ENCODE measurements around the gene EPN1.

EPN1 gene

DNA sequence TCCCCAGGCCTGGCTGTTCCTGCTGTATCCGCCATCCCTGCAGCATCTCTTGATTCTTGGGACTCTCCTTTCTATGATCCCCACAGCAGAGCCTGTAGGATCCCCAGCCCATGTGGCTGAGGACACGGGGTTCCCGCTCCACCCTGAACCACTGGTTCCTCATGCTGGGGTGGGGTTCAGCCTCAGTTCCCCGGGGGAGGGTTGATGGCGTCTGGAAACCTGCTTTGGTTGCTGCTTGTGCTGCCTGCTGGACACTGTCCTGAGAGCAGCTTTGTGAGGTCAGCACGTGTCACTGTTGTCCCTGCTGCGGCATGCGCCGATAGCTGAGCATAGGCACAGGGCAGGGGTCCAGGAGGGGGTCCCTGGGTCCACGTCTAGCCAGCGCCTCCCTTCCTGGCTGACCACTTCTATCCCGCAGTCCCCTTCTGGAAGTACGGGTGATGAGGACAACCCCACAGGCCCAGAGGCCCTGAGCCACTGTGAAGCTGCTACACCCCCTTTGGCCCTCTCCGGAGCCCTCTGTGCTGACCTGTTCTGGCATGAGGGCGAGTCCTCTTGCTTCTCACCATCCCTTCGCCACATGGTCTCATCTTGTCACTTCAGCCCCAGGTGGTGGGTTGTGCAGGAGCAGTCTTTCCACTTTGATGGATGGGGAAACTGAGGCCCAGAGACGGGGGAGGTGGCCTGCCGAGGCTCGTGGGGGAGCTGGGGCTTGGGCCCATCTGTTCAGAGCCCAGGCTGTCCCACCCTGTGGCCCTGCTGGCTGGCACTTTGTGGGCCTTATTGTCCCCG, 5.5 kb downstream of the EPN1 start:
- DNase-seq: no peak

GRCh38 chr19:55681131-55682092, 6.4 kb downstream of the EPN1 start:
- DNase-seq: no peak

DNA sequence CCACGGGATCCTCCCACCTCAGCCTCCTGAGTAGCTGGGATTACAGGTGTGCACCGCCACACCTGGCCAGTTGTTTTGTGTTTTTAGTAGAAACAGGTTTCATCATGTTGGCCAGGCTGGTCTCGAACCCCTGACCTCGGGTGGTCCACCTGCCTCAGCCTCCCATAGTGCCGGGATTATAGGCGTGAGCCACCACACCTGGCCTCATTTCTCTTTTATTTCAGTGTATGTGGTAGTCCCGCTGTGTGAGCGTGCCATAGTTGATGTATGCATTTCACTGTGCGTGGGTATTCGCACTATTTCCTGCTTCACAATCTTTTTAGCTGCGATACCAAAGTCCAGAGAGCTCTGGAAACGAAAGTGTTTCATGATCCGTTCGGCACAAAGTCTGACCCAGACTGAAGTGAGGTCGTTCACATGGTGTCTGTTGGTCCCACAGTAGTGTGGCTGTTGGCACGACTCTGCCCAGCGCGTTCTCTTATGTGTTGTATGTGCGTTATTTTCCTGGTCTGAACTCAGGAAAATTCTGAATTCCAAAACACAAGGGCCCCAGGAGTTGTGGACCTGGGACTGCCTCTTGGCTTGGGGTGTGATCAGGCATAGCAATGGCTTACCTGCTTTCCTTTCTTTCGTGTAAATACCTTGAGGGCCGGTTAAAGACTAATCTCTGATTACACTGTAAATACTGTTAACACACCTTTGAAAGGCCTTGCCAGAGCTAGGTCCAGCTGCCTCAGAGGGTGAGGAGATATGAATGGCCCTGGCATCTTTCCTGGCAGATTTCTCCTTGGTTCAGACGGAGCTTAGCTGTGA, 8.6 kb downstream of the EPN1 start:
- no peak for DNase-seq

GRCh38 chr19:55684946-55685681, 10.1 kb downstream of the EPN1 start:
- no peak for DNase-seq

DNA sequence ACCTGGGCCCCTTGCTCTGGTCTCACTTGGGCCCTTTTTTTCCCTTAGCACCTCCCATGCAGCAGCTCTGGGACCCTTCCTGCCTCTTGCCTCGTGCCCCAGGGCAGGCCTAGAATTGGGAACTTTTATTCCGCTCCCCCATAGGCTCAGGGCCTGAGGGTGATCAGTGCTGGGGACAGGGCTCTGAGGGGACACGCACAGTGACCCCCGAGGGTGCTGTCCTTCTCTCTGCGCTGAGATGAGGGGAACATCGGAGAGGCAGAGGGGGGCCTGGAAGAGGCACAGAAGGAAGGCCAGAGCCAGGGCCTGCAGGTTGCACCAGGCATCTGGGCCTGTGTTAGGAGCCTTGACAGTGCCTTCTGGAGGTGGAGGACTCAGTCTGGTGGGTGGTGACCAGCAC, 10.8 kb downstream of the EPN1 start:
- no peak for DNase-seq

DNA sequence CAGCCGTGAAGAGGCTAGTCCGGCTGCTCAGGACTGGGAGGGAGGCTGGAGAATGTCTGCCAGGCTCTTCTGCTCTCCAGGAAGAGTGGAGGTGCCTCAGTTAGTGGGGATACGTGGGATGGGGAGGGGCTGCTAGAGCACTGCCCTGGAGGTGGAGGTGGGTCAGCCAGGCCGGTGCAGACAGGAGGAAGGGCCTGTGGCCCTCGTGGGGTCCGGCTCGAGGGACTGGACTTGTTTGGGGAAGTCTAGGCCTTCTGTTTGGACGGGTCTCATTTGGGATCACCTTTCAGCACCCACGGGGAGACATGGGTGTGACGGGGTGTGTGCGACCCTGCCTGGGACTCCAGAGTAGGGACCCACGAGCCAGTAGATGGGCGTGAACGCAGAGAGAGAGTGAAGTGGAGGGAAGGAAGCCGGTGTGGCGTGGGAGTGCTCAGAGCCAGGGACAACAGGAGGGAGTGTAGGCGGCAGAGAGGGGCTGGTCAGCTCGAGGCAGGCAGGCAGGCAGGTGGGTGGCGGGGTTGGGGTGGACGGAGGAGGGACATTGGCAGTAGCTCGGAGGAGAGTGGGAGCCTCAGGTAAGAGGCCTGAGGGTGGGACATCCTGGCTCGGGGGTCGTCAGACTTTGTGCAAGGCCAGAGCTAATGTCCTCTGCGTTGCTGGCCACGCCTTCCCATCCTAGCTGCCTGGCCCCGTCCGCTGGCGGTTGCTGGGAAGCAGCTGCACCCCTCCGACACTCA, 11.5 kb downstream of the EPN1 start:
- no peak for DNase-seq

GRCh38 chr19:55687281-55688201, 12.5 kb downstream of the EPN1 start:
- no peak for DNase-seq

- no peak for DNase-seq
Observed at GRCh38 chr19:55688422-55689218, 13.6 kb downstream of the EPN1 start.

- no peak for DNase-seq
Observed at GRCh38 chr19:55689411-55690108, 14.5 kb downstream of the EPN1 start.

DNA sequence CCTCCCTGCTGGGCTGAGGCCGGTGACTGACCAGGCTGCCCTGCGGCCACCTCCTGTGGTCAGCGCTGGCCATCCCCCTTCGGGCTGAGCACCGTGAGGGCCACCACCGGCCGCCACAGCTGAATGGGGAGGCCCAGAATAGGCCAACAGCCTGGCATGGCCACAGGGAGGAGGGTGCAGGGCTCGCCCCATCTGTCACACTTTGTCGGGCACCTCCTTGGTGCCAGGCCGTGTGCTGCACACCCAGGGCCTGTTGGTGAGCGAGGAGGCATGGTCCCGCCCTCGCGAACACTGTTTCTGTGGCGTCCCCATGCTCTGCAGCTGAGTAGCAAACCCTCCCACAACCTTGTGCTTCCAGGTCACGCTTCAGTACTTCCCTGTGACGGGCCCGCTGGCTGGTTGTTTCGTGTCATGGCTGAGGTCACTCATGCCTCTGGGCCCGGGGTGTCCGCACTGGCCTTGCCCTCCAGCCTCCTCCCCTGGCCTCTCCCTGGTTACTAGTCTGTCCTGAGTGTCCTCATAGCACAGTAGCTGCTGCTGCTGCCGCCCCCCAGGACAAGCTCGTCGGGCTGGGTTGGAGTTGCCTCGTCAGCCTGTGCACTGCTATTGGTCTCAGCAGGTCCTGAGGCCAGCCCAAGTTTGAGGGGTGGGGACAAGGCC, 15.2 kb downstream of the EPN1 start:
- DNase-seq: no peak

DNA sequence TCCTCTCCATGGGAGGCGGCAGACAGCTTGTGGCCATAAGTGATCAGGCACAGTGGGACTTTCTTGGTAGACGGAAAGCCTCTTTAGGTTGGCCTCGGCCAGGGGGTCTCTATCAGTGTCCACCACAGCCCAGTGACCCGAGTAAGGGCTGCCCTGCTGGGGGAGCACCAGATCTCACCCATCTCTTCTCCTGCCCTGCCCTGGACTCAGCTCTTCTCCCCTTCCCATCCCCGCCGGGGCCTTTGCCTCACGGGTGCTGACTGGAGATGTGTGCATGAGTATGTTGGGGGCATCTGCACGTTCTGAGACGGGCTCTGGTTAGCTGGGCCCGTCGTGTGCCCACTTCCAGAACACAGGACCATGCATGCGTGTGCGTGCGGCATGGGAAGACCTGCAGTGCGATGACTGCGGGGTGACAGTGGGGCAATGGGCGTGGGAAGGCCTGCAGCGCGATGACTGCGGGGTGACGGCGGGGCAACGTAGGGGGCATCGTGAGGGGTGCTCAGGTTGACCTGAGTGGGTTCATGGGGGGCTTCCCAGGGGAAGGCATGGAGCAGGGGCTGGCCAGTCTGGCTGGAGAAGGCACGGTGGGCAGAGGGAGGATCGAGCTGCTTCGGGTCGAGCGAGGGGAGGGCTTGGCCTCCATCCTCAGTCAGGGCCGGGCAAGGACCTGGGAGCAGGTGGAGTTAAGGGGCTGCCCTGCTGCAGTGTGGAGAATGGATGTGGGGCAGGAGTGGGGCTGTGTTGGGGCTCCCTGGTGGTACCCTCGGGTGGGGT, 15.9 kb downstream of the EPN1 start:
- DNase-seq: no peak

DNA sequence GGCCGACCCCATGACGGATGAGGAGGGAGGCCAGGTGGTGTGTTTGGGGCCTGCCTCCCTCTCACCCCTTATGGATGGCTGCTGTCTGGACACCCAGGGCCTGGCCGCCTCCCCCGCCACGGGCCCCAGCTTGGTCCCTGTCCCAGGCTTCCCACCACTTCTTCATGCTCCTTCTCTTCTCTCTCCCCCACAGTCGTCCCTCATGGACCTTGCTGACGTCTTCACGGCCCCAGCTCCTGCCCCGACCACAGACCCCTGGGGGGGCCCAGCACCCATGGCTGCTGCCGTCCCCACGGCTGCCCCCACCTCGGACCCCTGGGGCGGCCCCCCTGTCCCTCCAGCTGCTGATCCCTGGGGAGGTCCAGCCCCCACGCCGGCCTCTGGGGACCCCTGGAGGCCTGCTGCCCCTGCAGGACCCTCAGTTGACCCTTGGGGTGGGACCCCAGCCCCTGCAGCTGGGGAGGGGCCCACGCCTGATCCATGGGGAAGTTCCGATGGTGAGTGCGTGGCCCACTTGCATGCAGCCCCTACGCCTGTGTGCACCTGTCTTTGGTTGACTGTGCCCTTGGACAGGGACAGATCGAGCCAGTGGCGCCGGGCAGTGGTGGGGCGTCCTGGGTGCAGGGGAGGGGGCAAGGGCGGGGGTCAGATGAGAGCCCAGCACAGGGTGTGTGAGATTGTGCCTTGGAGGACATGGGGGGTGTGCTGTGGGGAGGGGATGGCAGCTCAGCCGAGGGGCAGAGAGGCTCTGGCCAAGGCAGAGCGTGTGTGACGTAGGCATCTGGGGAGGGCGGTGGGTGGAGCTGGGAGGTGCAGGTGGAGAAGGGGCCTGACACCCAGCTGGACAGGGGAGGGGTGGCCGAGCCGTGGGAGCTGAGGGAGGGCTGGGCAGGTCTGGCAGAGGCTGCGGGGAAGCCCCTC, 16.8 kb downstream of the EPN1 start:
- no peak for DNase-seq

DNA sequence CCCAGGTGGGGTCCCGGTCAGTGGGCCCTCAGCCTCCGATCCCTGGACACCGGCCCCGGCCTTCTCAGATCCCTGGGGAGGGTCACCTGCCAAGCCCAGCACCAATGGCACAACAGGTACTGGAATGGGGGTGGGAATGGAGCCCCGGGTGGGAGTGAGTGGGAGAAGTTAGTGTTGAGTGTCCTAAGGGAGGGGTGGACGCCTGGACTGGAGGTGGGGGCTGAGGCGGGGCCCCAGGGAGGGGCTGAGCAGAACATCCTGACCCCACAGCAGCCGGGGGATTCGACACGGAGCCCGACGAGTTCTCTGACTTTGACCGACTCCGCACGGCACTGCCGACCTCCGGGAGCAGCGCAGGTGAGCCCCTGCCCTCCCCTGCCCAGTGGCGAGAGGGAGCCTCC, 17.7 kb downstream of the EPN1 start:
- DNase-seq: no peak

GRCh38 chr19:55693336-55693974, 18.4 kb downstream of the EPN1 start:
- no peak for DNase-seq

- no peak for DNase-seq
Observed at GRCh38 chr19:55694241-55694655, 19.2 kb downstream of the EPN1 start.
